HG02763 (cell line): ENCODE results near the gene RIPK3.
A peak's percentile ranks its signal among the peaks of the same experiment; 100 is the strongest.
"Not testable (repeated sequence)": the region's sequence is repeated elsewhere in the genome, so short reads cannot be mapped to it uniquely, and the experiment has no call there.

Experiments
- ATAC-seq: cut with Tn5 transposase; IDR thresholded peaks from one replicate; pipeline ENCODE4 v1.9.1; 2021; ENCODE audit warnings: mild to moderate bottlenecking, moderate library complexity; ENCODE audit not compliant: unreplicated experiment

RIPK3 gene

DNA sequence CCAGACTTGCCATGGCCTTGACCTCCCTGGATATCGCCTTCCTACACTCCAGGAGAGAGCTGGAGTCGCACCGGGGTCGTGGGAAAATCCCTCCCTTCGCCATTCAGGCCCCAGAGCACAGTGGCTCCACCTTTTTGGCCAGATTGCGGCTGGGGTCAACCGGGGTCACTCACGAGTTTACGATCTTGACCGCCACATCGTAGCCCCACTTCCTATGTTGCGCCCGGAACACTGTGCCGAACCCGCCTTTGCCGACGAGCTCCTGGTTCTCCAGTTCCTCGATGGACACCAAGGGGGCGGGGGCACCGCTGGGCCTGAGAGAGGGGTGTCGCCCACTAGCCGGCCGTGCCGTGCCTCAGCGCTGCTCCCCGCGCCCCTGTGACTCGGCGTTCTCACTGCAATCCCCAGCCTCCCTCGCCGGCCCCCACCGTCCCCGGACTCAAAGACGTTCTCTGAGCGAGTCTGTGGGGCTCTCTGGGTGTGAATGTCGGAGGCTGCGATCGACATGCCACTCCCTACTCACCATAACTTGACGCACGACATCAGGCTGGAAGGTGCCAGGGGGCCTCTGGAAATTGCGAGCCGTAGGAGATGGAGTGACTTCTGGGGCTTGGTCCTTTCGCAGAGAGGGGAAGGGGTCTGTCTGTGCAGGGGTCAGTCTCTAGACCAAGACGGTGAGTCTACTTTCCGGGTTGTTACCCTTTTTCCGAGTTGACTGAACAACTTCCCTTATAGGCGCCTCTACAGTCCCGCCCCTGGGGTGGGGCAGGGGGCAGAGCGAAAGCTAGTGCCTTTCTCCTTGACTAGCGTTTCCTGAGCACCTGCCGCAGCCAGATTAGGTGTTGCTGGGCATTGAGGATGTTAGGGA, at the start of gene RIPK3:
Gene RIPK3, minus strand, starts transcription at position 708 of the 868 bp plus-strand sequence. Its CDS starts 165 bp downstream, at position 543.
- peak; percentile 74 for ATAC-seq

DNA sequence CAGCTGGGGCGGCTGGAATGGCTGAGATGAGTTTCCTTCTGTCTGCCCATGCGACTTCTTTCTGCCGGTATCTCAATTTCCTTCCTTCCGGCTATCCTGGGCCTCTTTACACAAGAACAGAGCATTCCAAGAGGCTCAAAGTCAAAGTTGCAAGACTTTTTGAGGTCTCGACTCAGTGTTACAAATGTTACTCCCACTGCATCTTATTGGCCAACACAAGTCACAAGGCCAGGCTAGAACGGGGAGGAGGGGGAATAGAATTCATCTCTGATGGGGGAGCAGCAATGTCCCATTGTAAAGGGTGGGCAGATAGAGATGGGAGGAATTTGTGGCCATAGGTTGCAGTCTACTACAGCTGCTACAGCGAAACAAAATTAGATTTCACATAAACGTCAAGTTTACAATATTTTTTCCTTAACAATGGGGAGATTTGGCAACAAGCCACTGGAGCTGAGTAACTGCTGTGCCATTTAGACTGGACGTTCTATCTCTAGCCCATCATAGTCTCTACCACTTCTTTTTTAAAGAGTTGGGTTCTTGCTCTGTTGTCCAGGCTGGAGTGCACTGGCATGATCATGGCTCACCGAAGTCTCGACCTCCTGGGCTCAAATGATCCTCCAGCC, 49.5 kb upstream of the RIPK3 start:
- ATAC-seq, result no peak

DNA sequence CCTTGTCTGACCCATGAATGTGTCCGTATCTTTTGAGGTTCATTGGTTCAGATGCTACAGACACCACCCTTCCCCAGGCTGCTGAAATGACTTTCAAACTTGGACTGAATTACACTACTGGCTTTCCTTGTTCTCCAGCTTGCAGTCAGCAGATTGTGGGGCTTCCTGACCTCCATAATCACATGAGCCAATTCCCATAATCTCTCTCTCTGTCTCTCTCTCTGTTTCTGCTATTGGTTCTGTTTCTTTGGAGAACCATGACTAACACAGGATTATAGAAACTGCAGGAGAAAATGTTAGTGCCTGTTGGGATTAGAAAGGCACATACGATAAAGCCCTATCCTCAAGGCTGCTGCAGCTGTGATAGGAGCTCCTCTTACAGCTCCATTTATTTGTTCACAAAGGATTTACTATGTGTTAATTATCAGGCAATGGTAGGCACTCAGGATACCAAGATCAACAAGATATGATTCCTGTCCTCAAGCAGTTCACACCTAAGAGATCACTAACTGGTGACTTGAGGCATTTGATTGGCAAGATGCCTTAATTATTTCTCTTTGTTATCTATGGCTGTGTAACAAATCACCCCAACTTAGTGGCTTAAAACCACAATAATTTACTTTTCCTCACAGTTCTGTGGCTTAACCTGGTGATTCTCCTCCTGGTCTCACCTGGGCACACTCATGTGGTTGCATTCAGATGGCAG, 48.8 kb upstream of the RIPK3 start:
- ATAC-seq, result no peak

DNA sequence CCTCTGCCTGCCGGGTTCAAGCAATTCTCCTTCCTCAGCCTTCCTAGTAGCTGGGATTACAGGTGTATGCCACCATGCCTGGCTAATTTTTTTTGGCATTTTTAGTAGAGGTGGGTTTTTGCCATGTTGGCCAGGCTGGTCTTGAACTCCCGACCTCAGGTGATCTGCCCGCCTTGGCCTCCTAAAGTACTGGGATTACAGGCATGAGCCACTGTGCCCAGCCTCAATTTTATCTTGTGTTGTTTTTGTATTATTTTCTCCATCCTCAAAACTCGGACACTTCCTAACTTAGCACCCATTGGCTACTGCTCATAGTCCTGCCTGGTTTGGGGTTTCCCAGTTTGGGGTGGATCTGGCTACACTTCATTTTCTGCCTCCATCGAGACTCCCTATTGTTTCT, 47.8 kb upstream of the RIPK3 start:
- not testable (repeated sequence) for ATAC-seq

DNA sequence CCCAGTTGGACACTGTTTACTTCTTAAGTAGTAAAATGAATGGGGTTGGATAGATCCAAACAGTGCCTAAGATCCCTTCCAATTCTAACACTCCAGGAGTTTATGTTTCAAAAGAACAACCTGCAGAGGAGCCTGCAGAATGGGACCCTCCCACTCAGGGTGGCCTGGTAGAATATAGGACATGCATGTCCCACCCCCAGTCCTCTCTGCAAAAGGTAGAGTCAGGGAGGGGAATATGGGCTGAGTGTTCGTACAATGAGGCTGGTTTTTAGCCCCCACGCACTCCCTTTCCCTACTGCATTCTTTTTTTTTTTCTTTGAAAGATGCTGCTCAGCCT, 47.2 kb upstream of the RIPK3 start:
- no peak for ATAC-seq

DNA sequence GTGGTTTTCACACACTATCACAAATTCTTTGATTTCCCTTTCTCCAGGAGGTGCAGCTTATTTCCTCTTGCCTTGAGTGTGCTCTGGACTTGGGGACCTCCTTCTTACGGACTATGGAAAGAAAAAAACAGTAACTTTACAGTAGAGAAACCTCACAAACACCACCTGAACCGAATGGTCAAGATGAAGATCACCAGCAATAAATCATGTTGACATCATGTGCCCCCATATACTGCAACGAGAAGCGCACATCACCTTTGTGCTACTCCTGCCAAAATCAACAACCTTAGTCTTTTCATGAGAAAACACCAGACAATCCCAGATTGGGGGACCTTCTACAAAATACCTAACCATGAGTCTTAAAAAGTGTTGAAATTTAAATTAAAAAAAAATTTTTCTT, 45.7 kb upstream of the RIPK3 start:
- no peak for ATAC-seq

DNA sequence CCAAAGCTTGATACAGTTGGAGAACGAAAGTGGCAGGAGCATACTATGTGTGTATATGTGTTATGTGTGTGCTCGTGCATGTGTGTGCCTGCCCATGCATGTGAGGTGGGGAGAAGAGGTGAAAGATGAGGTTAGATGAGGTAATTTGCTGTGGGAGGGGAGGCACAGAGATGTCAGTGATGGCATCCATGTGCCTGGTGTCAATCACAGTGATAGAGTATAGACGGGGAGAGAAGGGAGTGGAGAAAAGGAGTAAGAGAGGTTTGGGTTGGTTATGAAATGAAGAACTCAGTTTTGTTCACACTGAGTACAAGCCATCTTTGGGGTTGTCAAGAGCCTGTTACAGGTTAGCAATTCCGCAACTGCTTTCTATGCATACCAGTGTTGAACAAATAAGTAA, 44.4 kb upstream of the RIPK3 start:
- no peak for ATAC-seq

DNA sequence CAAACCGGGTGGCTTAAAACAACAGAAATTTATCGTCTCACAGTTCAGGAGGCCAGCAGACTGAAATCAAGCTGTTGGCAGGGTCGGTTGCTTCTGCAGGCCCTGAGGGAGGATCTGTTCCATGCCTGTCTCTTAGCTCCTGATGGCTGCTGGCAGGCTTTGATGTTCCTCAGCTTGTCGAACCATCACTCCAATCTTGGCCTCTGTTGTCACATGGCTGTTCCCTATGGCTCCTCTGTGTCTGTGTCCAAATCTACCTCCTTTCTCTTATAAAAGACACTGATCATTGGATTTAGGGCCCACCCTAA, 42.2 kb upstream of the RIPK3 start:
- no peak for ATAC-seq

DNA sequence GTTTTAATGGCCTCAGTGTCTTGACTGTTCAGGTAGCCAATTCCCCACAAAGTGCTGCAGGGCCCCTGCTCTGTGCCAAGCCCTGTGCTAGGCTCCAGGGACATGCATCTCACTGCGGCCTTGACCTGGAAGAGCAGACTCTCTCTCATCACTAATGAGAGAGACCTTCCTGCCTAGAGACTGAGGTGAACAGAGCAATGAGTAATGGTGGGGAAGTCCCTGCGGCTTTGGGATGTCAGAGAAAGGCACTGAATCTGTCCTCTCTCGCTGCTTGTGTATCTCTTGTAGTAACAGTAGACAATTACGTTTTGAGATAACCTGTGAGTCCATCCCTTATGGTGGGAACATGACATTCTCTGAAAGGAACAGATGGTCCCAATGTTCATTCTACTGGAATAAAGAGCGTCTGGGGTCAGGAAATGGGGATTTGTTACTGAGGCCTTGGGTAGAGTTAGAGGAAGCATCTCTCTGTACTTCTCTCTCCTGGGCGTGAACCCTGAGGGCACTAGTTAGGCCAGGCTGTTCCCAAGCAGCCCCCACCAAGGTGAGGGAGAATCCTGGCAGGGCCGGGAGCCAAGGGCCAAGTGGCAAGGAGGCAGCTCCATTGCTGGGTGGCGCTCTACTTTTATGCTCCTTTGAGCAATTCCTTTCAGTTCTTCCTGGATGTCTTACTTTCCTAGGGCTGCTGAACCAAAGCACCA, 41.7 kb upstream of the RIPK3 start:
- no peak for ATAC-seq

DNA sequence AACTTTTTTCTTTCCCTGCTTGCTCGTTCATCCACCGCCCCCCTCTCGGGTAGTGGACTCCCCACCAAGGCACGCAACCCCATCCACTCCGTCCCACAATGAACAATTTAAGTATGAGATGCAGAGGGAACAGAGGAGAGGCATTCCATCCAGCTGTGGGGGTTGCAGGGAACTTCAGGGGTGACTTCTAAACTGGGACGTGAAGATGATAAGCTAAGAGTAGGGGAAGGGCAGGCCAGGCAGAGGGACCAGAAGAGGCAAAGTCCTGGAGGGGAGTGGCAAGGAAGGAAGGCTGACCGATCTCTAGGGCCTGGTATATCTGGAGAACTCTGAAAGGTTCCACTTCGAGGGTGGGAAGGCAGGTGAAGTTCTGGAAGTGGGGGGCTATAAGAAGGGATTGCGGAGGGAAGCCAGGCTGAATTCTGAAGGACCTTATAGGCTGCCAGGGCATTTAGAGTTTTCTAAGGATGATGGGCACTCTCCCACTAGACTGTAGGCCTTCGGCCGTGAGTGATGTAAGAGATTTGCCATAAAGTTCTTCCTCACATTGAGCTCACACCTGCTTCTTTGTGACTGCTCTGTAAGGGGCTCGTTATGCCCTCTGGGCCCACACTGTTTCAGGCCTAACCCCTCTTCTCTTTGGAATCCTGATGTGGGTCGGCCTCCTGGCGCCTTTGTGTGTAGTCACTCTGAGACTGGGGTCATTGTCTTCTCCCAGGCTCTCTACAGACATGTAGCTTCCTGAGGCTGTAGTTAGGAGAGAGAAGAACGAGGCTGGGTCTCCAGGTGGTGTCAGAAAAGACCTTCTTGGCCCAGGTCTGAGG, 40.3 kb upstream of the RIPK3 start:
- no peak for ATAC-seq

DNA sequence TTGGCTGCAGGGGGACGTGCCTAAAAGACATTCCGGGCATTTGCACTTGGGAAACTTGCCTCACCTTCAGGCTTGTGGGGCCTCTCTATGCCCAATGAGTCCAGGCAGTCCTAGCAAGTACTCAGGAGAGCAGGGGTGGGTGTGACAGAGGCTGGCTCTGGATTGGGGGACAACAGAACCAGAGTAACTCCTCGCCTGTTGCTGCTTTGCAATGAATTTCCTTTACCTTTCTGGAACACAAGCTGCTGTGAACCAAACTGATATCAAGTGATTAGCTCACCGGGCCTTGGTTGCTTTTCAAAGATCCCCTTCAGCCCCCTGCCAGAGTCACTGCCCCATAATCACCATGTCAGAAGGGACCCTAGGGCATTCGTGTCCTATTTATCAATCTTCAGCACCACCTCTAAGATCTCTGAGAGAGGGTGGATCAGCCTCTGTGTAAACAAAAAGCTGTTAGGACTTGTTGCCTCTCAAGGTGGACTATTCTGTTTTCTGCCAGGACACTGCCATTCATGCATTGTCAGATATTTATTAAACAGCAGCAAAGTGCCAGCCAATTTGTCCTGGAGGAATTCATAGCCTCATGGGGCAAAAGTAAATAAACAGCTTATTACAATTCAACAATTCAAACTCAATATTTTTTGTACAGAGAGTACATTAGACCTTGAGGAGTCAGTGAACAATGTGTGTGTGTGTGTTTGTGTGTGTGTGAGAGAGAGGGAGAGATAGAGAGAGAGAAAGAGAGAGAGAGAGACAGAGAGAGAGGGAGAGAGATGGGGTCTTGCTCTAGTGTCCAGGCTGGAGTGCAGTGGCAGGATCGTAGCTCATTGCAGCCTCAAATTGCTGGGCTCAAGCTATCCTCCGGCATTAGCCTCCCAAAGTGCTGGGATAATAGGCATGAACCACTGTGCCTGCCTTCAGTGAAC, 39.5 kb upstream of the RIPK3 start:
- no peak for ATAC-seq

DNA sequence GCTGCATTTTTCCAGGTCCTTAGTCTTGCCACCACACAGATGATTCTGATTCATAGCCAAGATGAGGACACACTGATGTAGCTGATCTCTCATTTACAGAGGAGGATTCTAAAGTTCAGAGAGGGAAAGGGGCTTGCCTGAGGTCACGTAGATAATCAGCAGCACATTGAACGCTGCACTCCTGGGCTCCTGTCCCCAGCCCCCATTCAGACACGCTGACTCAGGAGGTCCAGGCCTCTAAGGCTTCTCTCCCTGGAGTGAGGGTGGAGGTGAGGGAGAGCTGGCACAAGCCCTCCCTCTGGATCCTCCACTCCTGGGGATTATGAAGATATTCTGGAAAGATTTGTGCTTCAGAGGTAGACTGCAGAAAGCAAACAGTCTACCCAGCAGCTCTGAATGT, 38.5 kb upstream of the RIPK3 start:
- no peak for ATAC-seq

DNA sequence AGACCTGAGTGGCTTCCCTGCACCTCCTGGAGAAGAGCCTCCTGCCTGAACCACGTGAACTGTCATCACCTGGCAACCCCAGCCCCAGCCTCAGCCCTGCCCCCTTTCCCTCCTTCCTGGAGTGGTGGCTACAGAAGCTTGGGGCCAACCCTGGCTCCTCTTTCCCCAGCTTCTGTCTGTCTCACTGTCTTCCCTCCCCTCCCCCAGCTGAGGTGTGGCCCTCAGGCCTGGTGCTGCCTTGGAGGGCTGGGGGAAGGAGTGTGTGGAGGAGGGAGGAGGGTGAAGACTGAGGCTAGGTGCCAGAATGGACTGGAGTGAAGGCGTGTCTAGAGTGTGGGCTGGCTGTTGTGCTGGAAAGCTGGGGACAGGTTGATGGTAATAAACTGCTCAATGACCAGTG, 37.9 kb upstream of the RIPK3 start:
- no peak for ATAC-seq

DNA sequence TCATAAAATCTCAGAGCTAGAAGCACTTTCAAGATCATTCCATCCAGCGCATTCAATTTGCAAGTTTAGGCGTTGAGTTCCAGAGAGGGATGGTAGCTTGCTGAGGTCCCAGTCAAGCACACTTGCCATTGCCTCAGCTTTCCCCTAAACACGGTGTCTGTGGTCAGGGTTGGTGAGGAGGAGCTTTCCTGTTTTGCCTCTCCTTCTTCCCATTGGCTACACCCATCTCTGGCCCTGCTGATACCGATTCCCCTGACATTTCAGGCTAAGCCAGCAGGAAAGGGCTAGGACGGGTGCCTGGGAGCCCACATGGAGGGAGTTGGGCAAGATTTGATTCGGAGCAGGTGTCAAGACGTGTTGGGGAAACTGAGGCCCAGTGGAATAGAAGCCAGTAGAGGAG, 37.3 kb upstream of the RIPK3 start:
- no peak for ATAC-seq

DNA sequence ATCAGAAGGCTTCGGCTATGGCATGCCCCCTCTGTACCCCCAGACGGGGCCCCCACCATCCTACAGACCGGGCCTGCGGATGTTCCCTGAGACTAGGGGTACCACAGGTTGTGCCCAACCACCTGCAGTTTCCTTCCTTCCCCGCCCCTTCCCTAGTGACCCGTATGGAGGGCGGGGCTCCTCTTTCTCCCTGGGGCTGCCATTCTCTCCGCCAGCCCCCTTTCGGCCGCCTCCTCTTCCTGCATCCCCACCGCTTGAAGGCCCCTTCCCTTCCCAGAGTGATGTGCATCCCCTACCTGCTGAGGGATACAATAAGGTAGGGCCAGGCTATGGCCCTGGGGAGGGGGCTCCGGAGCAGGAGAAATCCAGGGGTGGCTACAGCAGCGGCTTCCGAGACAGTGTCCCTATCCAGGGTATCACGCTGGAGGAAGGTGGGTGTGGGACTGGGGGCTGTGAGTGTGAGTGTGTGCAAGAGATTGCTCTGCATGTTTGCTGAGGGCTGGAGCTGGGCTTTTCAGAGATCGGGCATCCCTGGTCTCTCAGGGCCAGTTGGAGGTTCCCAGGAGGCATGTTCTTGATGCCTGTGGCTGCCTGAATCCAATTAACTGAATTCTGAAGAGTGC, 36.8 kb upstream of the RIPK3 start:
- no peak for ATAC-seq

DNA sequence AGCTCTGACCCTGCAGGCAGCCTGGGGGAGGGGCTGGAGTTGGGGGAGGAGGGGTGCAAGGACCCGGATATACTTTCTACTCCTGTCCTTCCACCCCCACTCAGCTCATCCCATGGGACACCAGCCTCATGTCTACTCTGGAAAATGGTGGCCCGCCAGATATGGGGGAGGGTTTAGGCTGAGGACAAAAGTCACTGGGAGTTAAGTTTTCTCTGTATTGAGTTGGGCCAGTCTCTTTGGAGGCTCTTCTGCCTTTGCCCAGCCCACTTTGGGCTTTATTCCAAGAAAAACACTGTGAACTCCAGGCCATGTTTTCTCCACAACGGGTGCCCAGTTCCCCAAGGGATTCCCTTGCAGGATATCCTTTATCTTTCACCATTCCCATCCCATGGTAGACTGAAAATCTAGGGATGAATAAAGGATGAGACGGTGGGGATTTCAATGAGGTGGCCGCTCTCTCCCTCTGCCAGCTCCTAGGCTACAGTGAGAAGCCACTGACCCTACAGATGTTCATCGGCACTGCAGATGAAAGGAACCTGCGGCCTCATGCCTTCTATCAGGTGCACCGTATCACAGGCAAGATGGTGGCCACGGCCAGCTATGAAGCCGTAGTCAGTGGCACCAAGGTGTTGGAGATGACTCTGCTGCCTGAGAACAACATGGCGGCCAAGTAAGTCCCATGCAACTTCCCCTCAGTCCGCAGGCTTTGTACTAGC, 33.1 kb upstream of the RIPK3 start:
- no peak for ATAC-seq

DNA sequence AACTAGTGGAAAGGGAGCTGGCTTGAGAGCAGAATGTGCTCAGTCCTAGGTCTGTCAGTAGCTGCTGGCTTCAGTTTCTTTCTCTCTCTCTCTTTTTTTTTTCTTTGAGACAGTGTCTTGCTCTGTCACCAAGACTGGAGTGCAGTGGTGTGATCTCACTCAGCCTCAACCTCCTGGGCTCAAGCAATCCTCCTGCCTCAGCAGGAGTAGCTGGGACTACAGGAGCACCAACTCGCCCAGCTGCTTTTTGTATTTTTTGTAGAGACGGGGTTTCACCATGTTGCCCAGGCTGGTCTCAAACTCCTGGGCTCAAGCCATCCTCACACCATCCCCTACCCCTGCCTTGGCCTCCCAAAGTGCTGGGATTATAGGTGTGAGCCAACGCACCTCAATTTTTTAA, 31.8 kb upstream of the RIPK3 start:
- not testable (repeated sequence) for ATAC-seq

DNA sequence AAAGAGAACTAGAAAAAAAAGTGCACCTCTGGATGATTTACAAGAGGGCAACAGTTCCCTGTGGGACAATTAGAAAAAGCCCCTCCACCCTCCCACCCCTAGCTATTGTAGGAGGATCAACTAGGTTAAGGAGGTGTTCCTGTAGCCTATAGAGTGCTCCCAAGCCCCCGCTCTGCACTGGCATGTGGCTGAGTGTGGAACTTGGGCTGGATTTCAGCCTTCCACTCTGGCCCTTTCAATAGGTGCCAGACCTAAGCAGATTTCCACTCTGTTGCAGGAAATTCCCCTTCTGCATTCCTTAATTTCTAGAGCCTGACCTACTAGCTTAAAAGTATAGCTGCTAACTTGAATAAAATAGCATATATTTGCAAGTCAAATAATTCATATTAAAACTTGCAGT, 31.0 kb upstream of the RIPK3 start:
- ATAC-seq, result no peak
